ENCODE data around the gene PKP3. TPM values are rescaled to one million over a fixed set of nuclear protein-coding genes. Genes with fewer than 3 reads are reported as not detected.
"Not testable (repeated sequence)": the region's sequence is repeated elsewhere in the genome, so short reads cannot be mapped to it uniquely, and the experiment has no call there.

Gene PKP3
- total RNA-seq, 1 donor from 2014 or later: 70.8 TPM

DNA sequence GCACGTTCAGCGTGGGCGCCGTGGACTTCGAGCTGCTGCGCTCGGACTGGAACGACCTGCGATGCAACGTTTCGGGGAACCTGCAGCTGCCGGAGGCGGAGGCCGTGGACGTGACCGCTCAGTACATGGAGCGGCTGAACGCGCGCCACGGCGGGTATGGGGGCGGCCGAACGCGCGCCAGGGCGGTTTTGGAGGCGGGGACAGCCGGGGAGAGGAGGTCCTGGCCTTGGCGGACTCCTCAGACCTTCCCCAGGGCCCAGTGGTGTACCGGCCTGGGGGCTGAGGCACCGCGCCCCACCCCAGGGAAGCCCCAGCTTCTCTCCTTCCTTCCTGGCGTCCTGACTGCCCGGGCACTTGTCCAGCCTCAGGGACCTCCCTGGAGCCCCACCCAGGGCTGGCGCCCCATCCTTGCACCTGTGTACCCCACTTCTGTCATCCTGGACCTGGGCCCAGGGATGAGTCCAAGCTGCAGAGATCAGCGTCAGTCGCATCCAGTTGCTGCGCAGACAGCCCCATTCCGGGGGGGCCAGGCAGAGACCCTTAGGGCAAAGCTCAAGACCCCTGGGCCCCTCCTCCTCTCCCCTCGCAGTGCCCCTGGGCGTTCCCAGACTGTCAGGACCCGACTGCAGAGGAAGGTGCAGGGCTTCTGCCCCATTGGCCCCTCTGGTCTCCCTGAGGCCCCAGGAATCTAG, 16.7 kb upstream of the PKP3 start:
- no peak for DNase-seq (ENCODE audit: low spot score)

DNA sequence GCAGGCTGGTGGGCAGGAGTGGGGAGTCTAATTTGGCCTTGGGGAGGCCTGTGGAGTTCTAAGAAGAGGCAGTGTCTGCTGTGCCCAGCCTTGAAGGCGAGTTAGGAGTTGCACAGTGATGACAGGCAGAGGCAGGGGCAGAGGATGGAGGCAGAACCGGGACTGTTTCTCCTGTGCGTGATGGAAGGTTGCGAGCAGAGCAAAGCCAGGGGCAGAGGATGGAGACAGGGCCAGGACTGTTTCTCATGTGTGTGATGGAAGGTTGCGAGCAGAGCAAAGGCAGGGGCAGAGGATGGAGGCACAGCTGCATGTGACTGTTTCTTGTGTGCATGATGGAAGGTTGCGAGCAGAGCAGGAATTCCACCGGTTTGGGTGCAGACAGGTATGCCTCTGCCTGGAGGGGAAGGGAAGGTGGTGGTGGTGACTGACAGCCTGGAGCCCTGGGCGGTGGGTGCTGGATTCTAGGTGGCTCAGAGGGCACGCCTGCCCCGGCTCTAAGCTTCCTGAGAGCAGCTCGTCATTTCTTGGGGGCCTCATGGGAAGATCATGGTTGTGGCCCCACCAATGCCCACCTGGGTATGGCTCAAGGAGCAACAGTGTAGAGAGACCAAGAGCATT, 16.0 kb upstream of the PKP3 start:
- DNase-seq (ENCODE audit: low spot score): no peak

DNA sequence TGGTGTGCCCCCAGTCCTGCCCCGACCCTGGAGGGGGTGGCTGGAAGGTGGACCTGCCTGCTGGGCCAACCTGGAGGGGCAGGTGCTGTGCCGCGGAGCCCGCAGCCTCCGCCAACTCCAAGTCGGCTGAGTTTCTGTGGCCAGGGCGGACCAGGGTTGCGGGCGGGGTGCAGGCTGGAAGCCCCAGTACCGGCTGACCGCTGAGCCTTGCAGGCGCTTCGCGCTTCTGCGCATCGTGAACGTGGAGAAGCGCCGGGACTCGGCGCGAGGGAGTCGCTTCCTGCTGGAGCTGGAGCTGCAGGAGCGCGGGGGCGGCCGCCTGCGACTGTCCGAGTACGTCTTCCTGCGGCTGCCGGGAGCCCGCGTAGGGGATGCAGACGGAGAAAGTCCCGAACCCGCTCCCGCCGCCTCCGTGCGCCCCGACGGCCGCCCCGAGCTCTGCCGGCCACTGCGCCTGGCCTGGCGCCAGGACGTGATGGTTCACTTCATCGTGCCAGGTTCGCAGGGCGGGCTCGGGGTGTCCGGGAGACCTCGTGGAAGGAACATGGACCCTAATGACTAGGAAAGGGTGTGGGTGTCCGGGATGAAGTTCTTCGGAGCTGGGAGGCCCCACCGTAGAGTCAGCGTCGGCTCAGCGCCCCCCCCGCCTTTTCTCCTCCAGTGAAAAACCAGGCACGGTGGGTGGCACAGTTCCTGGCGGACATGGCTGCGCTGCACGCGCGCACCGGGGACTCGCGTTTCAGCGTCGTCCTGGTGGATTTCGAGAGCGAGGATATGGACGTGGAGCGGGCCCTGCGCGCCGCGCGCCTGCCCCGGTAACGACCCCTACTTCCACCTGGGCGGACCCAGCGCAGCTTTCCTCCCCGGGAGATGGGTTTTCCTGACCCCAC, 14.6 kb upstream of the PKP3 start:
- DNase-seq (ENCODE audit: low spot score): no peak

DNA sequence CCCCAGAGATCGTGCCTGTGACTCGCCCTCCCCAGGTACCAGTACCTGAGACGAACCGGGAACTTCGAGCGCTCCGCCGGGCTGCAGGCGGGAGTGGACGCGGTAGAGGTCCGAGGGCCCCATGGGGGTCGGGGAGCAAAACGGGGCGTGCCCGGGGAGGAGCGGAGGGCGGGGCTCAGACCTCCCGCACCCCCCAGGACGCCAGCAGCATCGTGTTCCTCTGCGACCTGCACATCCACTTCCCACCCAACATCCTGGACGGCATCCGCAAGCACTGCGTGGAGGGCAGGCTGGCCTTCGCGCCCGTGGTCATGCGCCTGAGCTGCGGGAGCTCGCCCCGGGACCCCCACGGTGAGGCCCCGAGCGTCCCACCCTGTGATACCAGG, 13.9 kb upstream of the PKP3 start:
- DNase-seq (ENCODE audit: low spot score): no peak

DNA sequence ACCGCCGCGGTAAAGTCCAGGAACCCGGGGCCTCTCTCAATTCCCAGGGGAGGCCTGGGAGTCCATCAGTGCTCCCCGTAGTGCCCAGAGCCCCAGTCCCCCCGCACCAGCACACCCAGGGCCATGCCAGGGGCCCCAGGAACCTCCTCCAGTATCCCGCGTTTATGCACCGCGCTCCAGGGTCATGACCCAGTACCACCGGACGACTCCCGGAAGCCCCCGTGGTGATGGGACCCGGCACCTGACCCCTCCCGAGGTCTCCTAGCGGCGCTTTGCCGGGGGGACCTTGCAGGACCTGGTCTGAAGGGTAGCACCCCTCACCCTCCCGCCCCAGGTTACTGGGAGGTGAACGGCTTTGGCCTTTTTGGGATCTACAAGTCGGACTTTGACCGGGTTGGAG, 13.5 kb upstream of the PKP3 start:
- DNase-seq (ENCODE audit: low spot score): no peak

DNA sequence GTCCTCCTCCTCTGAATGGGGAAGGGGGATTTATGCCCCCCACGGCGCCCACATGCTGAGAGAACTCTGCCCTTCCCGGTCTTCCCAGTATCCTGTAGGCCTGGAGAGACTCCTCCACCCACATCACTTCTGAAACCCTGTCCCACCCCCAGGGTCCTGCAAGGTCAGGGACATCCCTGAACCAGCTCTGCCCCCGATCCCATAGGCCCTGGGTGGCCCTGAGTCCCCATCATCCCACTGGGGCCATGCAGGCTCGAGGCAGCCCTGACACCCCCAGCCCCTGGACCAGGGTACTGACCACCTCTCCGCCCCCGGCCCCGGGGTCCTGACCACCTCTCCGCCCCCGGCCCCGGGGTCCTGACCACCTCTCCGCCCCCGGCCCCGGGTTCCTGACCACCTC, 13.0 kb upstream of the PKP3 start:
- no peak for DNase-seq (ENCODE audit: low spot score)

DNA sequence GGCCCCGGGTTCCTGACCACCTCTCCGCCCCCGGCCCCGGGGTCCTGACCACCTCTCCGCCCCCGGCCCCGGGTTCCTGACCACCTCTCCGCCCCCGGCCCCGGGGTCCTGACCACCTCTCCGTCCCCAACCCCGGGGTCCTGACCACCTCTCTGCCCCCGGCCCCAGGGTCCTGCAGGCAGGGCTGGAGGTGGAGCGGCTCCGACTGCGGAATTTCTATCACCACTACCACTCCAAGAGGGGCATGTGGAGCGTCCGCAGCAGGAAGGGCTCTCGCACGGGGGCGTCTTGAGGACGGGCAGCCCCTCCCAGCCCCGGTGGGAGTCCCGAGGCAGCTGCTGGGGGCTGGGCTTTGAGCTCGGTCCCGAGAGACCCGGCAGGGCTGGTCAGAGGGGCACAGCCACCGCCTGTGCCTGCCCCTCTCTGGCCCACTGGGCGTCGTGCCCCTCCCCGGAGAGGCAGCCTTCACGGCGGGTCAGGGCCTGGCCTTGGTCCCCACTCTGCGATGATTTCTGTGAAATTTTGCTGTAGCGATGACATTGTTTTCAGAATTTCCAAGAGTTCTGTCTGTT, 12.4 kb upstream of the PKP3 start:
- DNase-seq (ENCODE audit: low spot score): no peak

DNA sequence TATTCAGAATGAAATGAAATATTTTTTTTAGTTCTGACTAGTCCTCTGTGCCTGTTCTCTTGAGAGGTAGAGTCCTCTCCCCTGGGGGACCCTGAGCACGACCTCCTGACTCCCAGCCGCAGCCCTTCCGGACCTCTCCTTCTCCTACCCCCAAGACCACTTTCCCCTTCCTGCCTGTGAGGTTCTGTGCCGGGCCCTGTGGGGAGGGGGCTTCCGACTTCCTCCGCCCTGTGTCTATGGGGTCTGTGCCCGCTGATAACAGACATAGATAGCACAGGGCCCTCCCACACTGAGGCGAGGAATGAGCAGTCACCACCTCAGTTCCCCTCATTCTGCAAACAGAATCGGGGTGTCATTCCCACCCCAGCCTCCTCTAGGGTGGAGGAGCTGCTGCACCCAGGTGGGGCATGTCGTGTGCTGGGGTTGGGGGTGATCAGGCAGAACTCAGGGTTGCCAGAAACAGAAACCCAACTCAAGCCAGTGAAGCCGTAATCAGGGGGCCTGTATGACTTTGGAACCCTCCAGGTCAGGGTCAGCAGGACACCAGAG, 11.9 kb upstream of the PKP3 start:
- no peak for DNase-seq (ENCODE audit: low spot score)

DNA sequence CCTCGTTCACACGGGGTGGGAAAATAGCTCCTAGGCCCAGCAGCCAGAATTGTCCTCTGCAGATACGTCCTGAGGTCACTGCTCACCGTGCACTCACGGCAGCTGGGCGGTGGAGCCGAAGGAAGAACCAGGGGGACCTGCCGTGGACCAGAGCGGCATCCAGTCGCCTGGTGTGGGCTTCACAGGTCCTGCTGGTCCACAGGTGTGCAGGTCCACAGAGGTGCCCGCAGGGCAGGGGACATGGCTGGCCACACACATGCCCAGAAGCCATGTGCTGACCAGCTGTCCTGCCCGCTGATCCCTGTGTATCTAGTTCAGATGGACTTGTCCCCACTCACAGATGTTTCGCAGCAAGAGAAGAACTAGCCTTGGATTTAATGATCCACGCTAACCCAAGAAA, 10.6 kb upstream of the PKP3 start:
- no peak for DNase-seq (ENCODE audit: low spot score)

DNA sequence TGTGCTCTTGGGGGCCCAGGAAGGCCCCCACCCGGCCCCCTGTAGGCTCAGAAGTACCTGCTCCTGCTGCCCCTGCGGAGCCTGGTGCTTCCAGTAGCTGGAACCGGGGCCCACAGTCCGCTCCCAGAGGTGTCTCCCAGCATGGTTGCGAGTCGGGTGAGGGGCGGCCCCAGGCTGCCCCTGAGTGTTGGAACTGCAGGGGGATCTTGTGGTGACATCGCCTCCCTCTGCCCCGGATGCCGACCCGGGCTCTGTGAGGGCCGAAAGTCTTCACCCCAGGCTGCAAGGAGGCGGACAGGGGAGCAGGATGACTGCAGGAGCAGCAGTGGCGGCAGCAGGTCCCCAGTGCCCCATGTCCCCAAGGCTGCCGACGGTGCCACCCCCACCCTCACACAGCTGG, 9.5 kb upstream of the PKP3 start:
- no peak for DNase-seq (ENCODE audit: low spot score)

DNA sequence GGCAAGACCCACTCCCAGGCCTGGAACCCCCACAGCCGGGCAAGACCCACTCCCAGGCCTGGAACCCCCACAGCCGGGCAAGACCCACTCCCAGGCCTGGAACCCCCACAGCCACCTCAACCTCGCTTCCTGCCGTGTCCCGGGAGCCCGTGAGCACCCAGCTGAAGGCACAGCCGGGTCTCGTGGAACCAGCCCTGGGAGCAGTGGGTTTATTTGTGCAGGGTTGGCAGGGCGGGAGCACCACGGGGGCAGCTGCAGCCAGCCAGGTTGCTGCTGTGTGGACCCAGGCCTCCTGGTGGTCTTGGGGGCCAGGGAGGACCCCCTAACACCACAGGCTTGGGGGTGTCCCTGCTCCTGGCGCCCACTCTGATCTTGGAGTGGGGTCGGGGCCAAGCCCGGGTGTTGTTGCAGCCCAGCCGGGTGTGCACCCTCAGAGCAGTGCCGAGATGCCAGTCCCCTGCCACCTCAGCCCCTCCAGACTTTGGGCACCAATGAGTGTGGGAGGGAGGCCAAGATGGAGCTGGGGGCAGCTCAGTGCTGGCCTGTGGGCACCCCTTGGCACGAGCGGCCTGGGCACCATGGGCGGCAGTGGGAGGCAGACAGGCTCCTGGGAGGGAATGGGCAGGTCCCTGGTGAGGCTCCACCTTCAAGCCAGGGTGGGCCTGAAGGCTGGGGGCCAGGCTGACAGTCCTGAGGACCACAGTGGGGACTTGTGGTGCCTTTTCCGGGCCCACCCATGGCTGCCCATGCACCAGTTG, 8.2 kb upstream of the PKP3 start:
- DNase-seq (ENCODE audit: low spot score): no peak

DNA sequence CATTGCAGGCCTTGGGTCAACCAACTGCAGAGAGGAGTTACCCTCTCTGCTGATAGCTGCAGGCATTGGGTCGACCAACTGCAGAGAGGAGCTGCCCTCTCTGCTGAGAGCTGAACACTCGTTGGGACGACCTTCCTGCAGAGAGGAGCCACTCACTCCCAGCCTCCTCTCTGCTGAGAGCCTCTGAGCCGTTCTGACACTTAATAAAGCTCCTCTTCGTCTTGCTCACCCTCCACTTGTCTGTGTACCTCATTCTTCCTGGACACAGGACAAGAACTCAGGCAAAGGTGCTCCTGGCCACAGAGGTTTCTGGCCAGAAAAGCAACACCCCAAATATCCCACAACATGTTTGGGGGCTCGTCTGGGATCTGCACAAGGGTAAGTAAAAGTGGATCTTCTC, 7.5 kb upstream of the PKP3 start:
- no peak for DNase-seq (ENCODE audit: low spot score)

DNA sequence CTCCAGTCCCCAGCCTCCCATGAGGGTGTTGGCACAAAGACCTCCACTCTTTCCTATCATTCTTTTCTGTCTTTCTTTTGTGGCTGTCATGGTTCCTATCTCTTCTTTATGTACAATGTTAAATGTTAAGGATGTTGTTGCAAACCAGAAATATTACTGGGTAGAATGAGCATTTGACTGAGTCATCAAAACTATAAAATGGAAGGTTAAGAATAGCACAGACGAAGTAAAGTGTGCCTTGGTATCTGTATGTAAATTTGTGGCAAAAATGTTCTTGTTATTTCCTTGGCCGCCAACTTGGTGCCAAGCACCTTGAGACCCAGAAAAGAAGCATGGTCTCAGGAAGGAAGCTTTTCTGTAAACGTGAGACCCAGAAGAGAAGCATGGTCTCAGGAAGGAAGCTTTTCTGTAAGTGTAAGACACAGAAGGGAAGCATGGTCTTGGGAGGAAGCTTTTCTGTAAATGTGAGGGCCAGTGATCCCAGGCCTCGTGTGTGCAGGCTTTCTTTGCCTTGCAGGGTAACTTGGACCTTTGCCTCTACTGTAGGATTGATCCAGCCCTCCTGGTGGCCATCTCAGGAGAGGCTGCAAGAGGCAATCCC, 6.7 kb upstream of the PKP3 start:
- no peak for DNase-seq (ENCODE audit: low spot score)

DNA sequence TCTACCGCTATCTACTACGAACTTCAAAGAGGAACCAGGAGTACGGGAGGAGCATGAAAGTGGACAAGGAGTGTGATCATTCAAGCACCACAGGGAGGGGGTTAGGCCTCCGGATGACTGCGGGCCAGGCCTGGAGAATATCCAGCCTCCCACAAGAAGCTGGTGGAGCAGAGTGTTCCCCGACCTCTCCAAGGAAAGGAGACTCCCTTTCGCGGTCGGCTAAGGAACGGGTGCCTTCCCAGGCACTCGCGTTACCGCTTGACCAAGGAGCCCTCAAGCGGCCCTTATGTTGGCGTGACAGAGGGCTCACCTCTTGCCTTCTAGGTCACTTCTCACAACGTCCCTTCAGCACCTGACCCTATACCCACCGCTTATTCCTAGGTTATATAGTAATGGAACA, 4.6 kb upstream of the PKP3 start:
- DNase-seq (ENCODE audit: low spot score): not testable (repeated sequence)

DNA sequence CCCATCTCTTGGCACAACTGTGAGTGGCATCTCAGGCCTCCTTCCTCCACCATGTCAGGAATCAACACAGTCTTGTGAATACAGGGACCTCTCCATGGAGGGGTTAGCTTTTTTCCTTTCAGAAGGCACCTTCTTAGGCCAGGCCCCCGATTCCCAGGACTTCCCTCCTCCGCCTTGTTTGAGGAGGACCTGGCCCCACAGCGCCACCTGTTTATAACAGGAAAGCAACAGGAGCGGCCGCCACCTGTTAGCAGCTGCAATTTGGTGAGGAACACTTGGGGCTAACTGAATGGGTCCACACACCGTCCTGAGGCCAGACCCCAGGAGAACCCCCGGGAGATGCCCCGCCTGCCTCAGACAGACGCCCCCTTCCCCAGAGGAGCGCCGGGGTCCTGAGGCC, 3.8 kb upstream of the PKP3 start:
- DNase-seq (ENCODE audit: low spot score): no peak

DNA sequence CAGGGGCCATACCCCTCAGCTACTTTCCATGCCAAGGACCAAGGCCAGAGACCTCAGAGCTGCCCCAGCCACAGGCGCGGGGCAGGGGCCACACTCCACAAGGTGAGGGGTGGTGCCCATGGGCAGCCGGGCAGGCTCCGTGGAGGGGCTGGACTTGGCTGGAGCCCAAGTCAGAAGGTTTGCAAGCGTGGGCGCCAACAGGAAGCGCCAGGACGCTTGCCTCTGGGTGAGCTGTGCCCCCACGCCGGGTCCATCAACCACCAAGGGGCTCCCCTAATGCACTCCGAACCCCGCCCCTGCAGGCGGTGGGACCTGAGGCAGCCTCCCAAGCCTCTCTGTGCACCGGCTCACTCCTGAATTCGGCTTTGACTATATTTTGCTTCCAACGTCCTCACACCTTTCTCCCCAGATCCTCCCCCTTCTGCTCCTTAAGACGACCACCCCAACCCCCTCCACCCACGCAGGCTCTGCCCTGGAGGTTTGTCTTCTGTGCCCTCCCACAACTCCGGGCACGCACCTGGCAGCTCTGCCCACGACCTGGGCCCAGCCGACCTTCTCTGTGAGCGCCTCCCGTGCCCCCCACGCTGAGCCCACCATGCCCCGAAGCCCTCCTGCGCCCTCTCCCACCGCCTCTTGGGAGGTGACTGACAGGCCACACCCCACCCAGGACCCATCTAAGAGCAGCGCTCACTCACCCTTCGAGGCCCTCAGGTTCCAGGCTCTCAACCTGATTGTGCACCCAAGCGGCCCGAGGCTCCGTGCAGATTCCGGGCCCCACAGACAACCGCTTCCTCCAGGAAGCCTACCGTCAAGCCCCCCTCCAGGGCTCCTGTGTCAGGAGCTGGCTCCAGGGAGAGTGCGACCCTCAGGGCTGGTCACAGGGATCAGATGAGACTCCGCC, 2.6 kb upstream of the PKP3 start:
- no peak for DNase-seq (ENCODE audit: low spot score)

DNA sequence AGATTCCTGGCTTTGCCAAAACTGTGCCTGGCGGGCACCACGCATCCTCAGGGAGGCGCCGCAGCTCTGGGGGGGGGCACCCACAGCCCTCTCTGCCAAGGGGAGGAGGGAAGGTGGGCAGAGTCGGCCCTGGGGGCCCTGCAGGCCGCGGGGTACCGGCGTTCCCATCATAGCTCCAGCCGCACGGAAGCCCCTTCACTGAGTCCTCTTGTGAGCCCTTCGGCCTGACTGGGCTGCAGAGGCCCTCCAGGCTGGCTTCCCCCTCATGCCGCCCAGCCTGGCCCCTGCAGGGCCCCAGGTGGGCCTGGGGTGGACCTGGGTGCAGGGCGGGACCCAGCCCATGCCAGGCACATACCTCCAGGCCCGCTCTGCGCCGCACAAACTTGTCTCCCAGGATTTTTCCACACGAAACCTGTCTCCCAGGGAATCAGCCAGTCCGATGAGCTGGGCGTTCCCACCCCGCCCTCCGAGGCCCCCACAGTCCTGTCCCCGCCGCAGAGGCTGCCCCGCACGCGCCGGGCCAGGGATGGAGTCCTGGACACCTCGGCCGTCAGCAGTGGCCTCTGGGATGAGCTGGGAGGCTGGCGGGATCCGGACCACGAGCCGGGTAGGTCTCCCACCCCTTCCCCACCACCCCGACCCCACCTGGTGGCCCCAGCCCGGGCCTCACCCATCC, 1.8 kb upstream of the PKP3 start:
- no peak for DNase-seq (ENCODE audit: low spot score)

DNA sequence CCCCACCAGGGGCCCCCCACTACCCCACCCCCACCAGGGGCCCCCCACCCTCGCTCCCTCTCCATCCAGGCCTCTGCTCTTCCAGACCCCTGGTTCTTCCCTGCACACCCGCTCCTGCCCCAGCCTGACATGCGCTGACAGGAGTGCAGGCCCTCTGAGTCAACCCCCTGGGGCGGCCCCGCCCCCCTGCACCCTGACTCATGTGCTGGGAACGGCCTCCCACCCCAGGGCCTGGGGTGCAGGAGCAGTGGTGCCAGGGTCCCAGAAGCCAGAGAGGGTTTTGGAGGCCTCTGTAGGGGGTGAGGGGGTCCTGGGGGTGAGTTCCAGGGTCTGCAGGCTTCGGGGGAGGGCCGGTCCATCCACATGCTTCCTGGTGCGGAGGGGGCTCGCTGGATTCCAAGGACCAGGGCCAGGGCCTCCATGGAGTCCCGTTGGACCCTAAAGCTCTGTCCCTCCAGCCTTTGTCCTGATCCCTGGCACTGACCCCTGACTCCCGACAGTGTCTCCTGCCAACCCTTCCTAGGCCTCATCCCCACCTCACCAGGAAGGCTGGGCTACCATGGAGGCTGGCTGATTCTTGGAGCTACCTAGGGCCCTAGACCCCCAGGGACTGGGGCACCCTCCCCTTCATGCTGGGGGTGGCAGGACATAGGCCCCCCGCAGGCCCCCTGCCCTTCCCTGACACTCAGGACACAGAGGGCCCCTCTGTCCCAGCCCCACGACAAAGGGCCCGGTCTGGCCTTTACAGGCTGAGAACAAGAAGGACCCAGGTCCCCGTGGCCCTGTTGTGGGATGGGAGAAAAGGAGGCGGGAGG, 583 bp upstream of the PKP3 start:
- DNase-seq (ENCODE audit: low spot score): no peak

All from mucosa of gallbladder (tissue), 1 donor.